Measurements from ENCODE around the gene DLL4.

- TF ChIP-seq CTCF (IDR thresholded peaks at IDR 0.05), result no peak
- no peak for TF ChIP-seq POLR2A (IDR thresholded peaks at IDR 0.05)
Observed at GRCh38 chr15:40901053-40901443, 28.1 kb upstream of the DLL4 start.

All from breast epithelium (tissue), 3 donors.